AG09319 (cell line): Measurements from ENCODE around the gene SRRM3.
"Not testable (repeated sequence)": the region's sequence is repeated elsewhere in the genome, so short reads cannot be mapped to it uniquely, and the experiment has no call there.

Experiments
- DNase-seq: peaks from one replicate; pipeline ENCODE4 v3.0.0-alpha.2; 2010; ENCODE audit warnings: low read depth; ENCODE audit errors: extremely low read depth
- CTCF ChIP-seq: IDR thresholded peaks from 2 replicates; pipeline ENCODE4 v1.5.1; 2011; ENCODE audit warnings: low read depth, mild to moderate bottlenecking, inconsistent platforms, low read length, moderate library complexity

SRRM3 gene

DNA sequence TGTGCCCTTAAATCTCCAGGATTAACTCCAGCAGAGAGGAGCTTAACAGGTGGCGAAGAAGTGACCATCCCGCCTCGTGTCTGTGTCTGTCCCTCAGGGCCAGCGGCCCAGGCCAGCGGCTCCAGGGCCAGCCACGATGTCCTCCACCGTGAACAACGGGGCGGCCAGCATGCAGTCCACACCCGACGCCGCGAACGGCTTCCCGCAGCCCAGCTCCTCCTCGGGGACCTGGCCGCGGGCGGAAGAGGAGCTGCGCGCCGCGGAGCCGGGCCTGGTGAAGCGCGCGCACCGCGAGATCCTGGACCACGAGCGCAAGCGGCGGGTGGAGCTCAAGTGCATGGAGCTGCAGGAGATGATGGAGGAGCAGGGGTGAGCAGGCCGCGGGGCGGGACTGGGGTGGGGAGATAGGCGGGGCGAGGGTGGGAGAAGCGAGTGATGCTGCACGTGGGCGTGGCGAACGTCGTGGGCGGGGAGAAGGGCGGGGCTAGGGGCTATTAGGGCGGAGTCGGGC lies 33.3 kb downstream of the SRRM3 start:
- DNase-seq: peak; percentile 46
- no peak for TF ChIP-seq CTCF

DNA sequence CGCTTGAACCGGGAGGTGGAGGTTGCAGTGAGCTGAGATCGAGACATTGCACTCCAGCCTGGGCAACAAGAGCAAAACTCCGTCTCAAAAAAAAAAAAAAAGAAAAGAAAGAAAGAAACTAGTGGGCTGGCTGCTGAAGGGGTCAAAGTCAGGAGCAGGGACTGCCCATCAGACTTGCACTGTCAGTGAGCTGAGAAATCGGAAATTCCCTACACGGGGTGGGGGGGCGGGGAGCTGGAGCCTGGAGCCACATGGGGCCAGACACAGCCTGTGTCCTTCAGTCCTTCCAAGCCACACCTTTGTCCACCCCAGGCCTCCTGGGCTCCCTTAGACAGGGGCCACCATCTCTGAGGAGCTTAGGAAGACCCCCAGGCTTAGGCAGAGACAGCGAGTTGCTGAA lies 34.5 kb downstream of the SRRM3 start:
- no peak for TF ChIP-seq CTCF
- no peak for DNase-seq

DNA sequence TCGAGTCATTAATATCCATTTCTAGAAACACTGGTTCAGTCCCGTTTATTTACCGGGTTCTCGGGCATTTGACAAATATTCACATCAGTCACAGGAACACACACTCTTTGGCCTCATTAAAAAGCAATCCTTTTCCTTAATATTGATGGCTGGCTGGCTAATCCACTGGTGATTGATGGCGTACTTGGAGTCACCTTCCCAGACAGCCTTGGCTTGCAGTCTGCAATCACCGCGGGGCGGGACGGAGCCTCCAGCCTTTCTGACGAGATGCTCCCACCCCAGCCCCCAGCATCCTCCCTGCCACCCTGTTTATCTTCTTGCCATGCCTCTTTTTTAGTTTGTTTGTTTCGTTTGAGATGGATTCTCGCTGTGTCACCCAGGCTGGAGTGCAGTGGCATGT lies 36.6 kb downstream of the SRRM3 start:
- no peak for DNase-seq
- no peak for TF ChIP-seq CTCF

DNA sequence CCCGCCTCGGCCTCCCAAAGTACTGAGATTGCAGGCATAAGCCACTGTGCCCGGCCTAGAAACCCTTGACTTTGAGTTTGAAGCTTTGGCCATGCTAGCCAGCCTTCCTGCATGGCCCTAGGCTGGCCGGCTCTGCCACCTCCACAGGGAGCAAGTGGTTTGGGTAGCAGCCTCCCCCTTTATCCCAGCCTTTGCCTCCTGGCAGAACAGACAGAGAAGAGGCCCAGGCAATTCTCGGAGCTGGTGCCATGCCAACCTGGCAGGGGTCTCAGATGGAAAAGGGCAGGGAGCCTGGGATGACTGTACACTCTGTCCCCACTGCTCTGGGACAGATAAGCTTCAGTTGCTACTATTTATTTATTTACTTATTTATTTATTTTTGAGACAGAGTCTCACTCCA lies 39.4 kb downstream of the SRRM3 start:
- TF ChIP-seq CTCF: no peak
- DNase-seq: no peak

GRCh38 chr7:76242517-76243063 lies 40.9 kb downstream of the SRRM3 start:
- not testable (repeated sequence) for DNase-seq

- TF ChIP-seq CTCF: no peak
Measured at GRCh38 chr7:76244781-76245391, 43.2 kb downstream of the SRRM3 start.

DNA sequence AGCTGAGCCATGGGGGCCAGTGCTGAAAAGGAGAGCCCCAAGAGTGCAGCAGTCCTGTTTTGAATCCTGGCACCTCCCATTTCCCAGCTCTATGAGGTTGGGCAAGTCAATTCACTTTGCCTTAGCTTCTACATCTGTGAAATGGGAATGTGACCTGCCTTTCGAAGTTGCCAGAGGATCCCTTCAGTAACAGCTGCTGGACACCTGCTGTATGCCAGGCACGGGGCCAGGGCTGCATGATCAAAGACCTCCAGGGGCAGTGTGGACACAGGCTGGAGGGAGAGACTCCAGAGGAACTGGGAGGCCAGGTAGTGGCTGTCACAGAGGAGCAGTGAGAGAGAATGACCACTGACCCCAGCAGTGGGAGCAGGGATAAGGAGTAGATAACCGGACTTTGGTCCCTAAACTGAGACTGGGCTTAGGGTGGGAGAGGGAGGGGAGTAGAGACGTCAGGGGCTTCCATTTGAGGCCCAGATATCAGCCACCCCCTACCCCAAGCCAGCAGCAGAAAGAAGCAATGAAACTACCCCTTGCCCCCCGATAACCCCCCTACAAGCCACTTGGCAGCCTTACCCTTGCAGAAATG lies 45.2 kb downstream of the SRRM3 start:
- no peak for DNase-seq
- no peak for TF ChIP-seq CTCF

More at GRCh38 chr7:76244781-76245391, 43.2 kb downstream of the SRRM3 start:
- DNase-seq: no peak
